Esophagus muscularis mucosa (tissue), 4 donors: ENCODE data around the gene COL5A1. TPM values are rescaled to one million over a fixed set of nuclear protein-coding genes. Genes with fewer than 3 reads are reported as not detected.
A peak's percentile ranks its signal among the peaks of the same experiment; 100 is the strongest.

Experiments used
- DNase-seq: peaks from one replicate; pipeline ENCODE4 v3.0.0-alpha.2; 2017; ENCODE audit errors: extremely low spot score
- H3K27ac ChIP-seq, 4 donors: fragments of 200-600 bp; sonication (generic); replicated peaks in 1 of 4; 1 replicate in 3 of 4; 2 replicates in 1 of 4; pipeline ENCODE4 v1.5.1; 2016 to 2019; ENCODE audit warnings: mild to moderate bottlenecking in 1 of 4
- H3K27me3 ChIP-seq, 4 donors: fragments of 200-600 bp; sonication (generic); one replicate each; pipeline versions ENCODE4 v1.5.1 to v1.6.0; 2016 to 2019
- H3K36me3 ChIP-seq, 4 donors: fragments of 200-600 bp; sonication (generic); one replicate each; pipeline ENCODE4 v1.5.1; 2016 to 2019
- H3K4me1 ChIP-seq, 4 donors: fragments of 200-600 bp; sonication (generic); one replicate each; pipeline ENCODE4 v1.5.1; 2016 to 2019
- H3K4me3 ChIP-seq, 4 donors: fragments of 200-600 bp; sonication (generic); 1 replicate in 2 of 4; 2 replicates in 2 of 4; pipeline ENCODE4 v1.5.1; 2016 to 2019; ENCODE audit warnings: mild to moderate bottlenecking in 4 of 4, moderate library complexity in 1 of 4
- H3K9me3 ChIP-seq, 4 donors: fragments of 200-600 bp; sonication (generic); 1 replicate in 3 of 4; 2 replicates in 1 of 4; pipeline ENCODE4 v1.5.1; 2016 to 2019
- EP300 ChIP-seq: sonication (generic); formaldehyde crosslinking; IDR thresholded peaks from one replicate; pipeline ENCODE4 v1.6.1; 2017; ENCODE audit warnings: antibody characterized with exemption
- POLR2A ChIP-seq: fragments of 450-650 bp; IDR thresholded peaks from one replicate; pipeline ENCODE4 v1.6.1; 2017; ENCODE audit warnings: antibody characterized with exemption, moderate library complexity, mild to moderate bottlenecking, low read depth
- POLR2AphosphoS5 ChIP-seq, 2 donors: sonication (generic); formaldehyde crosslinking; IDR thresholded peaks; one replicate each; pipeline ENCODE4 v1.6.1; 2017; ENCODE audit warnings: antibody characterized with exemption in 2 of 2
- WGBS: methylation state at CpG from one replicate; pipeline ENCODE4 v1.1.5; 2018; 5-methylcytosine and 5-hydroxymethylcytosine counted together
- intact Hi-C: fragments of 100-400 bp; cut with DNase I; formaldehyde crosslinking; loops from one replicate; pipeline ENCODE4 v1.15.1; 2023
- total RNA-seq, 4 donors: library from RNA; depleted of rRNA; stranded (reverse); fragments of >200 nt; gene quantifications; one replicate each; pipeline versions ENCODE4 v1.1.0 to v1.2.1, GENCODE V29; 2016
- TF ChIP-seq, protein P1 (sequence below), 3 experiments: fragments of 200-600 bp in 2 of 3; fragments of 450-650 bp in 1 of 3; sonication (generic) in 2 of 3; IDR thresholded peaks; one replicate each; pipeline ENCODE4 v1.5.1; 2017 to 2019; ENCODE audit warnings: antibody characterized with exemption in 3 of 3, mild to moderate bottlenecking in 2 of 3, moderate library complexity in 1 of 3

Gene COL5A1
- total RNA-seq, 4 donors from 2014 or later = 36.0 to 89.5 (median 56.4) TPM

DNA sequence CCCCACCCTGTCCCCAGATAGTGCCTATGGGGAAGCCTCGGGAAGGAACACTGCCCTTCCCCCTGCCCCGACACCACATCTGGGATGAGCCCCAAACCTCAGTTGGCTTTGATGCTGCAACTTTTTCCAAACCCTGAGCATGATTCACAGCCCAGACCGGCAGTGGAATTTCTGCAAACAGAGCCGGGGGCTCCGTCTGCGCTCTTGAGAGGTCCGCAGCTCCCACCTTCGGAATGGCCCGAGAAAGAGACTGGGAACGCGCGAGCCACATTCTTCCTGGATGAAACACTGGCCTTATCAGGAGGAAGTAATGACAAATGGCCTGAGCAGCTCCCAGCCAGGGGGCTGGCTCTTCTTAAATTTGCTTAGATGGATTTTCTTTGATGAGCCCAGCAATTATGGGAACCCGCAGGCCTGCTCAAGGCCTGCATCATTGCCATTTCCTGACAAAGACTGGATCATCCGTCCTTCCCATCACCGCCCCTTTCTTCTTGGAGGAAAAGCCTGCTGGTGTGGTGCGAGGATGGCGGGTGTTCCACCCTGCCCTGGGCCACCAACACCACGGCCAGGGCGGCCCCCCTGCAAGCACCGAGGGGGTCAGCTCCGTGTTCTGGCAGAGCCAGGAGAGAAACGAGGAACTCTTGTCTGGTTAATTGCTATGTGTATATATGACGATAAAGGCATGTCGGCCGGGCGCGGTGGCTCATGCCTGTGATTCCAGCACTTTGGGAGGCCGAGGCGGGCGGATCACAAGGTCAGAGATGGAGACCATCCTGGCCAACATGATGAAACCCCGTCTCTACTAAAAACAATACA, 38.8 kb upstream of the COL5A1 start:
- H3K4me1 ChIP-seq = peaks cover 0 to 24% (median 14%) of the 10 kb centered on the region in 4 donors
- peaks cover 0 to 17% (median 0%) of the 10 kb centered on the region in 4 donors for H3K27me3 ChIP-seq
- WGBS = 72% methylated on average over 30 of the region's 31 CpGs
- H3K9me3 ChIP-seq = no peaks in the 10 kb centered on the region
- no peak overlapping the region for H3K4me3 ChIP-seq
- DNase-seq = peak; percentile 92
- no peak overlapping the region for H3K27ac ChIP-seq
- H3K36me3 ChIP-seq = no peaks in the 10 kb centered on the region
- intact Hi-C loops = no loop called here
- TF ChIP-seq, protein P1, sequence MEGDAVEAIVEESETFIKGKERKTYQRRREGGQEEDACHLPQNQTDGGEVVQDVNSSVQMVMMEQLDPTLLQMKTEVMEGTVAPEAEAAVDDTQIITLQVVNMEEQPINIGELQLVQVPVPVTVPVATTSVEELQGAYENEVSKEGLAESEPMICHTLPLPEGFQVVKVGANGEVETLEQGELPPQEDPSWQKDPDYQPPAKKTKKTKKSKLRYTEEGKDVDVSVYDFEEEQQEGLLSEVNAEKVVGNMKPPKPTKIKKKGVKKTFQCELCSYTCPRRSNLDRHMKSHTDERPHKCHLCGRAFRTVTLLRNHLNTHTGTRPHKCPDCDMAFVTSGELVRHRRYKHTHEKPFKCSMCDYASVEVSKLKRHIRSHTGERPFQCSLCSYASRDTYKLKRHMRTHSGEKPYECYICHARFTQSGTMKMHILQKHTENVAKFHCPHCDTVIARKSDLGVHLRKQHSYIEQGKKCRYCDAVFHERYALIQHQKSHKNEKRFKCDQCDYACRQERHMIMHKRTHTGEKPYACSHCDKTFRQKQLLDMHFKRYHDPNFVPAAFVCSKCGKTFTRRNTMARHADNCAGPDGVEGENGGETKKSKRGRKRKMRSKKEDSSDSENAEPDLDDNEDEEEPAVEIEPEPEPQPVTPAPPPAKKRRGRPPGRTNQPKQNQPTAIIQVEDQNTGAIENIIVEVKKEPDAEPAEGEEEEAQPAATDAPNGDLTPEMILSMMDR (IDR thresholded peaks at IDR 0.05) = no peak

GRCh38 chr9:134604834-134605233, 36.8 kb upstream of the COL5A1 start:
- intact Hi-C loops = no loop called here
- TF ChIP-seq POLR2AphosphoS5 (IDR thresholded peaks at IDR 0.05) = no peak
- no peak for TF ChIP-seq POLR2A
- TF ChIP-seq, protein P1 (IDR thresholded peaks at IDR 0.05) = no peak
- no peak for TF ChIP-seq EP300
- Histone ChIP-seq H3K36me3 (no peaks in the 10 kb centered on the region), H3K4me1 (peaks cover 0 to 24% (median 14%) of the 10 kb centered on the region in 4 donors), H3K27me3 (peaks cover 0 to 17% (median 0%) of the 10 kb centered on the region in 4 donors), H3K9me3 (no peaks in the 10 kb centered on the region), H3K4me3 (no peak overlapping the region), H3K27ac (no peak overlapping the region)
- WGBS = 95% methylated on average over 12 of the region's 12 CpGs
- peak; percentile 72 for DNase-seq

- Histone ChIP-seq H3K36me3 (no peaks in the 10 kb centered on the region), H3K4me3 (no peak overlapping the region), H3K4me1 (peaks cover 0 to 24% (median 14%) of the 10 kb centered on the region in 4 donors), H3K9me3 (no peaks in the 10 kb centered on the region), H3K27ac (no peak overlapping the region), H3K27me3 (peaks cover 0 to 17% (median 0%) of the 10 kb centered on the region in 4 donors)
- 85% methylated on average over 6 of the region's 8 CpGs for WGBS
- peak; percentile 86 for DNase-seq
- TF ChIP-seq EP300 = no peak
- no peak for TF ChIP-seq POLR2AphosphoS5 (IDR thresholded peaks at IDR 0.05)
- TF ChIP-seq, protein P1 (IDR thresholded peaks at IDR 0.05) = no peak
- no peak for TF ChIP-seq POLR2A
- intact Hi-C loops = no loop called here
Observed at GRCh38 chr9:134605351-134605965, 36.1 kb upstream of the COL5A1 start.

- WGBS = 68% methylated on average over 5 of the region's 5 CpGs
- Histone ChIP-seq H3K27me3 (peaks cover 0 to 16% (median 0%) of the 10 kb centered on the region in 4 donors), H3K4me3 (no peak overlapping the region), H3K27ac (no peak overlapping the region), H3K36me3 (no peaks in the 10 kb centered on the region), H3K9me3 (no peaks in the 10 kb centered on the region), H3K4me1 (peaks cover 0 to 24% (median 14%) of the 10 kb centered on the region in 4 donors)
- no peak for DNase-seq
- intact Hi-C loops = no loop called here
- TF ChIP-seq POLR2AphosphoS5 (IDR thresholded peaks at IDR 0.05) = no peak
- TF ChIP-seq, protein P1 (IDR thresholded peaks at IDR 0.05) = no peak
Observed at GRCh38 chr9:134605966-134606357, 35.6 kb upstream of the COL5A1 start.
